ENCODE results near the gene KRT26. TPM values are rescaled to one million over a fixed set of nuclear protein-coding genes. Genes with fewer than 3 reads are reported as not detected.

The KRT26 gene
- total and polyA plus RNA-seq, 2 of the 8 experiments (the other 6 are each of a cell fraction or from before 2014, with no cell fraction given), result not detected

GRCh38 chr17:40727447-40728231, 44.4 kb downstream of the KRT26 start:
- H3K4ac ChIP-seq (replicated peaks; ENCODE audit: insufficient read length, low read depth, low read length), result no peak overlapping the region
- H3K18ac ChIP-seq (ENCODE audit: extremely low read depth, low read length), result no peak overlapping the region
- no peaks in the 10 kb centered on the region for H3K9me3 ChIP-seq (ENCODE audit: insufficient read depth in 2 of 2, low read depth in 1 of 2, low read length in 1 of 2)
- no peak overlapping the region for H2AFZ ChIP-seq (ENCODE audit: low read length)
- no peak for FAIRE-seq
- H3K27me3 ChIP-seq (replicated peaks in 1 of 4; ENCODE audit: control insufficient read depth in 3 of 4, extremely low read depth in 1 of 4, insufficient read depth in 3 of 4, low read length in 3 of 4), result no peaks in the 10 kb centered on the region
- ChIA-PET POLR2A (ENCODE audit: partially characterized antibody) (interaction anchor here (0.6 kb wide), 1 partner anchor 34 kb away, joined by 3 read pairs; no protein-coding TSS in a partner anchor), CTCF (ENCODE audit: partially characterized antibody) (interaction anchor here (0.6 to 2.0 kb wide), 9 partner anchors 8 to 663 kb away, joined by 3 to 5 read pairs (median 3); partner anchors contain the start of gene SMARCE1)
- H2BK5ac ChIP-seq (ENCODE audit: low read depth, low read length), result no peak overlapping the region
- H3K36me3 ChIP-seq (ENCODE audit: control insufficient read depth in 2 of 4, insufficient read depth in 4 of 4, low read length in 3 of 4), result no peaks in the 10 kb centered on the region
- no peak overlapping the region for H4K91ac ChIP-seq (replicated peaks; ENCODE audit: insufficient read length, low read length)
- no peak overlapping the region for H2AK5ac ChIP-seq (ENCODE audit: low read depth, low read length)
- no peaks in the 10 kb centered on the region for H4K20me1 ChIP-seq (replicated peaks in 1 of 2; ENCODE audit: control insufficient read depth in 1 of 2, insufficient read depth in 2 of 2, low read length in 2 of 2)
- DNase-seq (ENCODE audit: low read depth in 1 of 2, low spot score in 2 of 2), result no peak
- H3K4me2 ChIP-seq (ENCODE audit: insufficient read depth in 1 of 2, low read depth in 2 of 2, low read length in 2 of 2), result no peak overlapping the region
- WGBS, 2 experiments (ENCODE audit: extremely low coverage in 1 of 2, insufficient coverage in 1 of 2, insufficient read length in 1 of 2, insufficient replicate concordance in 2 of 2, low coverage in 1 of 2, low lambda C conversion rate in 2 of 2, missing lambda C conversion rate in 1 of 2), result 87% methylated on average over 8 of the region's 8 CpGs; no CpG with 5 or more reads in 1 of the 2 experiments
- no peak overlapping the region for H3K9ac ChIP-seq (replicated peaks in 1 of 4; ENCODE audit: extremely low read depth in 1 of 4, low read depth in 3 of 4, low read length in 3 of 4)
- H3K27ac ChIP-seq (ENCODE audit: low read depth, low read length), result no peak overlapping the region
- no peak overlapping the region for H3K14ac ChIP-seq (ENCODE audit: insufficient read length)
- H3K56ac ChIP-seq (replicated peaks; ENCODE audit: insufficient read length, low read depth, low read length), result no peak overlapping the region
- H3K4me3 ChIP-seq (ENCODE audit: extremely low read depth in 1 of 4, insufficient read depth in 2 of 4, low read depth in 3 of 4, low read length in 4 of 4), result no peak overlapping the region
- no peak overlapping the region for H4K5ac ChIP-seq (ENCODE audit: insufficient read length, low read depth, low read length)
- no peaks in the 10 kb centered on the region for H3K4me1 ChIP-seq (replicated peaks in 1 of 4; ENCODE audit: control insufficient read depth in 3 of 4, insufficient read depth in 4 of 4, low read length in 3 of 4)
- no peaks in the 10 kb centered on the region for H3K79me2 ChIP-seq (ENCODE audit: control insufficient read depth in 1 of 2, insufficient read depth in 2 of 2, low read length in 2 of 2)
- H2BK120ac ChIP-seq (replicated peaks; ENCODE audit: low read depth, low read length), result no peak overlapping the region
- H4K8ac ChIP-seq (ENCODE audit: extremely low read depth, insufficient read depth, low read length), result no peak overlapping the region
- H3K23me2 ChIP-seq (ENCODE audit: low read depth, low read length), result no peaks in the 10 kb centered on the region
- H3K79me1 ChIP-seq (ENCODE audit: low read depth, low read length), result no peaks in the 10 kb centered on the region
- TF ChIP-seq ZNF274 (IDR thresholded peaks at IDR 0.05; ENCODE audit: borderline replicate concordance, extremely low read depth, low read length), result no peak
- TF ChIP-seq TCF12 (IDR thresholded peaks at IDR 0.05; ENCODE audit: low read depth, low read length), result no peak
- TF ChIP-seq YY1 (IDR thresholded peaks at IDR 0.05; ENCODE audit: low read depth, low read length), result no peak
- no peak for TF ChIP-seq SIRT6 (IDR thresholded peaks at IDR 0.05; ENCODE audit: low read length)
- TF ChIP-seq GABPA (IDR thresholded peaks at IDR 0.05; ENCODE audit: borderline replicate concordance, insufficient read depth, low read length), result no peak
- TF ChIP-seq PHF8 (conservative IDR thresholded peaks at IDR 0.05; ENCODE audit: low read depth, low read length), result no peak
- TF ChIP-seq POU5F1 (IDR thresholded peaks at IDR 0.05; ENCODE audit: low read depth, low read length), result no peak
- no peak for TF ChIP-seq POLR2A (IDR thresholded peaks at IDR 0.05; ENCODE audit: control extremely low read depth in 1 of 2, low read depth in 2 of 2, low read length in 2 of 2)
- H3K23ac ChIP-seq (ENCODE audit: insufficient read length), result no peak overlapping the region
- H2BK15ac ChIP-seq (ENCODE audit: low read length), result no peak overlapping the region
- H2BK20ac ChIP-seq (ENCODE audit: low read length), result no peak overlapping the region
- H2BK12ac ChIP-seq (ENCODE audit: low read depth, low read length), result no peak overlapping the region
